C4-2B (cell line): Measurements from ENCODE around the gene DYNLL1.
"Not testable (repeated sequence)": the region's sequence is repeated elsewhere in the genome, so short reads cannot be mapped to it uniquely, and the experiment has no call there.

Experiments
- ZFX ChIP-seq: fragments of 450-650 bp; IDR thresholded peaks from 2 replicates; pipeline ENCODE4 v1.6.1; 2017
- TF ChIP-seq, protein P1 (sequence below): fragments of 450-650 bp; conservative IDR thresholded peaks from 2 replicates; pipeline ENCODE4 v1.5.1; 2017; ENCODE audit warnings: mild to moderate bottlenecking

DNA sequence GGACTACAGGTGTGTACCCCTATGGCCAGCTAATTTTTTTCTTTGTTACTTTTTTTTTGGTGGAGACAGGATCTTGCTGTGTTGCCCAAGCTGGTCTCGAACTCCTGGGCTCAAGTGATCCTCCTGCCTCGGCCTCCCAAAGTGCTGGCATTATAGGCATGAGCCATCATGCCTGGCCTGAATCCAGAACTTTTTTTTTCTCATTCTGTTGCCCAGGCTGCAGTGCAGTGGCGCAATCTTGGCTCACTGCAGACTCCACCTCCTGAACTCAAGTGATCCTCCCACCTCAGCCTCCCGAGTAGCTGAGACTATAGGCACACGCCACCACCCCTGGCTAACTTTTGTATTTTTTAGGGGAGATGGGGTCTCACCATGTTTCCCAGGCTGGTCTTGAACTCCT lies 43.4 kb upstream of the DYNLL1 start:
- TF ChIP-seq, protein P1, sequence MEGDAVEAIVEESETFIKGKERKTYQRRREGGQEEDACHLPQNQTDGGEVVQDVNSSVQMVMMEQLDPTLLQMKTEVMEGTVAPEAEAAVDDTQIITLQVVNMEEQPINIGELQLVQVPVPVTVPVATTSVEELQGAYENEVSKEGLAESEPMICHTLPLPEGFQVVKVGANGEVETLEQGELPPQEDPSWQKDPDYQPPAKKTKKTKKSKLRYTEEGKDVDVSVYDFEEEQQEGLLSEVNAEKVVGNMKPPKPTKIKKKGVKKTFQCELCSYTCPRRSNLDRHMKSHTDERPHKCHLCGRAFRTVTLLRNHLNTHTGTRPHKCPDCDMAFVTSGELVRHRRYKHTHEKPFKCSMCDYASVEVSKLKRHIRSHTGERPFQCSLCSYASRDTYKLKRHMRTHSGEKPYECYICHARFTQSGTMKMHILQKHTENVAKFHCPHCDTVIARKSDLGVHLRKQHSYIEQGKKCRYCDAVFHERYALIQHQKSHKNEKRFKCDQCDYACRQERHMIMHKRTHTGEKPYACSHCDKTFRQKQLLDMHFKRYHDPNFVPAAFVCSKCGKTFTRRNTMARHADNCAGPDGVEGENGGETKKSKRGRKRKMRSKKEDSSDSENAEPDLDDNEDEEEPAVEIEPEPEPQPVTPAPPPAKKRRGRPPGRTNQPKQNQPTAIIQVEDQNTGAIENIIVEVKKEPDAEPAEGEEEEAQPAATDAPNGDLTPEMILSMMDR = not testable (repeated sequence)
- not testable (repeated sequence) for TF ChIP-seq ZFX
